Measurements from ENCODE around the gene PKNOX2.

Gene PKNOX2

DNA sequence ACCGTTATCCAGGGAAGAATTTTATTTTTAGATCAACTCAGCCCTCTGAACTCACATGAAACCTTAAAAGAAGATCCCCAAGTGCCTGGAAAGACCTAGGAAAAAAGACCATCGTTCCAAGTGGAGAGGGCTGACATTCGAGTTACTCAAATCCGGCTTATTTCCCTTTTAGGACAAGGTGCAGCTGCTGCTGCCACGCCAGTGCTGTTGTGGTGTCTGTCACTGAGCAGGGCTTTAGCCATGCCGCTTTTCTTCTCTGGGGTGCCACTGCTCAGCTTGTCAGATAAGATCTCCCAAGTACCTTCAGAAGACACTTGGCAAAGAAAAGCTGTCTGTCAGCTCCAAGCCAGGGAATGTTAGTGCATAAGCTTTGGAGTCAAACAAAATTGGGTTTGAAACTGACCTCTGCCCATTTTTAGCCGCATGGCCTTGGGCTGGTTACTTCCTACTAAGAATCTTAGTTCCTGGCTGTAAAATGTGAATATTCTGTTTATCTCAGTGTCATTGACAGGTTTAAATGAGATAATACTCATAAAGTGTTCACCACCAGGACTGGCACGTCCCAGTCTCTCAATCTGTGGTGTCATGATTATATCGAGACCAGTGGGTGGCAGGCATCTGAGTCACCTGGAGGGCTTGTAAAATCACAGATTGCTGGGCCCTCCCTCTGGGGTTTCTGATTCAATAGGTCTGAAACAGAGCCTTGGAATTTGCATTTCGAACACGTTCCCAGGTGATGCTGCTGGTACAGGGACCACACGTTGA lies 117.5 kb downstream of the PKNOX2 start:
- DNase-seq (ENCODE audit: low spot score) = no peak

DNA sequence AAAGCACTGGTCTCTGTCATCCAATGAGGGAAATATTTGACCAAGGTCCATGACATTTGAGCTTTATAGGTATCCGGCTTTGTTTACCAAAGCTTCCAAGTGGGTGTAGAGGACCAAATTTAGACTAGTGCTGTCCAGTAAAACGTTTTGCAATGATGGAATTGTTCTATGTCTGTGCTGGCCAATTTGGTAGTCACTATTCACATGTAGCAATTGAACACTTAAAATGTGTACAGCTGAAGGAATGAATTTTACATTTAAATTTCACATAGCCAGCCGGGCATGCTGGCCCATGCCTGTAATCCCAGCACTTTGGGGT lies 118.0 kb downstream of the PKNOX2 start:
- DNase-seq (ENCODE audit: low spot score) = no peak

DNA sequence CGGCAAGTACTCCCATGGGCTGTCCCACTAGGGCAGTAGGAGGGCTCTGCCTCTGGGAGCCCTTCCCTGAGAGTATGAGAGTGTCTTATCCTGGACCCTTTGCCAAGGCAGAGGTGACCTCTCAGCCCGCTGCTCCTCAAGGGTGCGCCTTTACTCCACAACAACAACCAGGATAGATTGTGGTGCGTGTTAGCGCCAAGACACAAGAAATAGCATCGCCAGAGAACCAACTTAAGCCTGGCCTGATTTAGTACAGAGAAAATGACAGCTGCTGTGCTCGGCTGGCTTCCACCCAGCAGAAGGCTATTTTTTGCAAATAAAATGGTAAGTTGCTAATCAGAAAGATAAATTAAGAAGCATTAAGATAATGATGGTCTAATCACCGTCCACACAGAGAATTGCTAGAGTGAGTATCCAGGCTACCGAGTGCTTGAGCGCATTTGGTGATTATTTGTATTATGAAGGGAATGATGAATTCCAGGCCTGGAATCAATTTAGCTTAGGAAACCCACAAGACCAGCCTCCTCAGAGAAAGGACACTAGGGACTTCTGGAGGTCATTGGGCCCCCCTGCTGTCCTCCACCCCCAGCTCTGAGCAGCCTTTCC lies 119.8 kb downstream of the PKNOX2 start:
- DNase-seq (ENCODE audit: low spot score) = no peak

DNA sequence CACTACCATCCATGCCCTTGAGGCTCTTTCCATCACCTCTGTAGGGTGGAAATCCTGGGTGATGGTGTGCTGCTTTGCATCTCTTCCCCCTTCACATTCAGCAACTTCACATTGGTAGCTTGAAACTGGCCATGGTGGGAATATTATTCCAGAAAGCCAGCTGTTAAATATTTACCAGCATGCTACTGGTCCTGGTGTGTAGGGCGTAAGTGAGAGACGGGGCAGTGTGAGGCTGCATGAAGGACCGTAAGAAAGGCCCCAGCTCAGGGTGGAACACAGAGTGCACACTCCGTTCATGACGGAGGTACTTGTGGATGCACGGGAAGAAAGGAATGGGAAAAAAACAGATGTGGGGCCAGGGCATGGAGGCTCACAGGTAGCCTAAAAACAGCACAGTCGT lies 121.3 kb downstream of the PKNOX2 start:
- no peak for DNase-seq (ENCODE audit: low spot score)

DNA sequence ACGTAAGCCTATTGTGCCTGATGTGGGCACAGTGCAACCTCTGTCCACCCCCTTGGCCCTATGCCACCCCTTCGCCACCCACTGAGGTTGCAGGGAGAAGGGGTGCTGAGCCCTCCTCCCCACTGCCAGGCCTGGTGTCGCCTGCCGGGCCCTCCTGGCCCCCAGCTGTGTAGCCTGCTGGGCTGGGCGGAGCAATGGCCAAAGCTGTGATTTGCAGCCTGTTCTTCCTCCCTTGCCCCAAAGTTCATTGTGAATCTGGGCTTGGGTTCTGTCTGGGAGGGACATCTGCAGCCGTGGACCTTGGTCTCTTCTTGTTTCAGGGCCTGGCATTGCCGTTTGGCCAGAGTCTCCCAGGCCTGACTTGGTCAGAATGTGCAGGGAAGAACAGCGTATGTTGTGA lies 121.9 kb downstream of the PKNOX2 start:
- no peak for DNase-seq (ENCODE audit: low spot score)

DNA sequence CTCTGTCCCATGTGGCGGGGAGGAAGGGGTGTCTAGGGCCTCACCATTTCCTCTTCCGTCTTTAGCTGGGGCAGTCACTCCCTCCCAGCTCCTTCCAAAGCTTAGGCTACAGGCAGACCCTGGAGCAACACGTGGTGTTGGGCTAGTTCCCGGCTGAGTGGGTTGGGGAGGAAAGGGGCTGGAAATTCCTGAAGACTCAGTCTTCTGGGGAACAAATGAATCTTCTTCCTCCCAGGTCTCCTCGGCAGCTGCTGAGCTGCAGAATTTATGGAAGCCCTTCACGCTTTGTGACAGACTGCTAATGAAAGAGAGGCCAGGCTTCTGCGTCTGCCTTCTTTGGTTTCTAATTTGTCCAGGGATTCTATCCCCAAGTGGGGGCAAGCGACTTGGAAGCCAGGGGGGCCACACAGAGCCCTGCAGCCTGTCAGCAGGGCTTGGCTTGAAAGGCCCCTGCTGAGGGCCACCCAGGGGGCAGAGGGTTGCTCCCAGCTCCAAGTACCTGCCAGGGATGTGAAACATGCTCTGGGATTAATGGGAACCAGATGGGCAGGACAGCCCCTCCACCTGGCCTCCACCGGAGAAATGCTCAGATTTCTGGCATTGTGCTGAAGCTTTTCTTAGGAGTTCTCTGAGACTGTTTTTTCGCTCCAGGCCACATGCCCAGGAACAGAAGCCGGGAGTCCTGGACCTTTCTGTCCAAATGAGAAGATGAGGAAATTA lies 123.1 kb downstream of the PKNOX2 start:
- DNase-seq (ENCODE audit: low spot score) = no peak

DNA sequence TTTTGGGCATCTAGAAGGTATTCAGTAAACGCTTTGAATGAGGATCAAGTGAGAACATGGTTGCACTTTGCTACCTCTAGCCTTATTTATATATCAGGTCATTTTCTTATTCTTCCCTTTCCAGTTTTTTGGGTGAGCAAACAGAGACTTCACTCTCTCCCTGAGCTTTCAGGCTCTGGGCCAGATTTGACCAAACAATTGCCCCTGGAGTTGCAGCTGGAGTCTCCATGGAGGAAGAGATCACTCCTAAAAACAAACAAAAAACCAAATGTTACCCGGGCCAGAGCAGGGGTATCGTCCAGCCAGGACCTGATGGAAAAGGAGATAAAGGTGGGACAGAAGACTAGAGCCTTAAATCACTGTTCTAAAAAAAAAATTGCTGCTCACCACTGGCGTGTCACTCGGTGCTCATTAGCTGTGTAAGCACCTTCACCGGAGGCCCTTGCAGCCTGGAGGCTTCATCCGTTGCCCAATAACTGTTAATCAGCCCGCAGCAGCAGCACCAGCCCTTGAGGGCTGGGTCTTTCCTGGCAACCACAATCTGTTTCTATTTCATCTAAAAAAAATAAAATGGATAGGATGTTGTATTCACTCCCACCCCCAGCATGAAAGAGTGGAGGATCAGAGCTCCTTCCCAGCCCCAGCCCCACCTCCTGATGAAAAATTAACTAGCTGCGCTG lies 125.0 kb downstream of the PKNOX2 start:
- no peak for DNase-seq (ENCODE audit: low spot score)

DNA sequence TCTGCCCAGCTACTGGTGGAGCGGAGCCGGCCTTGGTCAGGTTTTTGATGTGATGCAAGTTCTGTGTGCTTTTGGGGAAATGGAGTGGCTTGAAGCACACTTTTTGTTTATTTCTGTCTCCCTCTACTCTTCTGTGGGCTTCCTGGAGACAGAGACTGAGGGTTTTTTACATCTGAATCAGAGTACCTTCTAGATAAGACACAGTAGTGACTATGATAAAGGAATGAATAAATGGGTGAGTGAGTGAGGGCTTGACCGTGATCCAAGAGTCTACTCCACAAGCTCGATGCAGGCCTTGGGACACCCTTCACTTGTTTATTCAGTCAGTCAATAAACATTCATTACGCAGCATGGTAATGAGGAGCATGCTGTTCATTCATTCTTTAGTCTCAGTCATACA lies 125.7 kb downstream of the PKNOX2 start:
- DNase-seq (ENCODE audit: low spot score) = no peak

DNA sequence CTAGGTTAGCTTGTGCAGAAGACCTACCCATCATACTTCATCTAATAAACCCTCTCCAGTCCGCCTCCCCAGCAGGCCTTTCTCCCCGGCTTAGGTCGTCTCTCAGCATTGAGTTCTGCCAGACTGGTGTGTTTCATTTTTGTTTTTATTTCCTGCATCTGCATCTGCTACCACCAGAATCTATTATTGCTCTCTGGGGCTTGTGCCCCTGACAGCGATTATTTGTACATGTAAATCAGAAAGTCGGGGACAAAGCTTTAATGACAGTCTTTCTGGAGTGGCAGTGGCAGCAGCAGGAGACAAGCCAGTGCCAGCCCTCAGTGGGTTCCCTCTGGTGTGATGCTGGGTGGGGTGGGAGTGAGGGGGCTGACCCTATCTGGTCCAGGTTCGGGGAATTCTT lies 127.5 kb downstream of the PKNOX2 start:
- no peak for DNase-seq (ENCODE audit: low spot score)

DNA sequence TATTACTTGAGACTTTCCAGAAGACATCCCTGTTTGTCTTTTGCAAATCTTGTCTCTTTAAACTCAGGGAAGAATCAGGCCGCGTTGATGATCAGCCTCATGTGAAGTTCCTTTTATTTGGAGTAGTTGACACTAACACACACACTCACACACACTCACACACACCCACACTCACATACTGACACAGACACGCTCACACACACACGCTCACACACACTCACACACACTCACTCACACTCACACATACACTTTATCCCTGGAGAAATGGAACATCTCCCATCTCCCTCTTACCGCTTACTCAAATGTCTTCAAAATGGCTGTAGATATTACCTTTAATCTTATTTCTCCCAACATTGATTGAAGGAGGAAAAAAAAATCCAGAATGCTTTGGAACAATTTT lies 129.0 kb downstream of the PKNOX2 start:
- DNase-seq (ENCODE audit: low spot score) = no peak

DNA sequence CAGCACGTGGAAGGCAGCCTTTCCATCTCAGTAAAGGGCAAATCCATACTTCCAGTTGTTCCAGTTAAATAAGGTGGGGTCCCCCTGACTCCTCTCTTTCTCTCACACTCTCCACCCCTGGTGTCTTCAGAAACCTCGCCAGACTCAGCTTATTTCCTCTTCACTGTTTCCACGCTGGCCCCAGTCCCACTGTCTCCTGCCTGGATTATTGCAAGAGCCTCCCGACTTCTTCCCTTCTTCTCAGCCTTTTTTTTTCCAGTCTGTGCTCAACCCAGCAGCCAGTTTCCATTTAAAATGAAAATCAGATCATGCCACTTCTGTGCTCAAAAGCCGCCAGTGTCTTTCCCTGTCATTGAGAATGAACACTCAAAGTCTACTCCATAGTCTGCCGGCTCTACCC lies 131.4 kb downstream of the PKNOX2 start:
- no peak for DNase-seq (ENCODE audit: low spot score)

DNA sequence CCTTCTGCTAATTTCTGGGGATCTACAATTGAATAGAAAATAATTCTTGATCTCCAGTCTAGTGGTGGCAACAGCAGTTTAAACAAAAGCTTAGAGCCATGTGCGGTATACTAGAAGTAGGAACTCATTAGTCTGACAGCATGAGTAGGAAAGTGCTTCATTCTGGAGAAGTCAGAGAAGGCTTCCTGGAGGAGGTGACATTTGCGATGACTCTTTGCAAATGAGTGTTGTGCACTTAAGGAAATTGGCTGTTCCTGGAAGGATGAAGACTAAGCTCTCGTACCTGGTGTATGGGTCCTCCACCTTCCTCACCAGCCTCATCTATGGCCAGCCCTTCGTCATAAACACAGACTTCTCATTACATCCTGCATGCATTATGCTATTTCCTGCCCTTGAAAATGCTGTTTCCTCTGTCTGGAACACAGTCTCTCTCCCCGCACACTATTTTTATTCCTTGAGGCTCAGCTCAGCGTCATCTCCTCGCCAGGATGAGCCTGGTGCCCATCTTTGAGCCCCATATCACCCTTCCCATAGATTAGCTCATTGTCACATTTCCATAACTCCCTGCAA lies 132.9 kb downstream of the PKNOX2 start:
- DNase-seq (ENCODE audit: low spot score) = no peak

DNA sequence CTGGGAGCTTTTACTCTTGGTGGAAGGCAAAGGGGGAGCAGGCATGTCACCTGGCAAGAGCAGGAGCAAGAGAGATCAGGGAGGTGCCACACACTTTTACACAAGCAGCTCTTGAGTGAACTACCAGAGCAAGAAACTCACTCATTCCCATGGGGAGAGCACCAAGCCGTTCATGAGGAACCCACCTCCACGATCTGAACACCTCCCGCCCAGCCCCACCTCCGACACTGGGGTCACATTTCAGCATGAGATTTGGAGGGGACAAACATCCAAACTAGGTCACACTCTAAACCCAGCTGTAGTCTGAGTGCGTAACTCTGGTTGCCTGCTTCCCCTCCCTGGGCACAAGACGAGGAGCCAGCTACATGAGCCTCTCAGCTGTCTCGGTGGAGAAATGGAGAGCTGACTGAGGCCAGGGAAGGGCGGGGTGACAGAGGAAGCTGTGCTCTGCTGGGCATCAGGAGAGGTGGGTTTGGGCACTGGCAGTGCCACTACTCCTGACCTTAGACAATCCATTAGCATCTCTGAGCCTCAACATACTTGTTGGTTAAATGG lies 134.6 kb downstream of the PKNOX2 start:
- DNase-seq (ENCODE audit: low spot score) = no peak

DNA sequence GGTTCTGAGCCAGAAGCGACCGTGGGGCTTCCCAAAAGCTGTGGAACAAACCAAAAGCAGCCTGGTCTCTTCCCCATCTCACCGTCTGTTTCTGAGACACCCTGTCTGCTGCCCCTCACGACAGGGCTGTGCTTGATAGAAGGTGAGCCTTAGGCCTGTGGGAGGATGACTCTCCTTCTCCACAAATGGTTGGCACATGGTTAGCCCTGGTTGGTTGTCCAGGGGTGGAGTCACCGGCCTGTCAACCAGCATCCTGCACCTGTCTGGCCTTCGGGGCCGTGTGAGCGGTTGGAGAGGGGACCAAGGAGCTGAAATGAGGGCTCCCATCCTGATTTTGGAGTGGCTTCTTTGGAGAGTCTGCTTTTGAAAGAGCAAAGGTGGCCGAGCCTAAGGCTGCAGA lies 135.3 kb downstream of the PKNOX2 start:
- no peak for DNase-seq (ENCODE audit: low spot score)

DNA sequence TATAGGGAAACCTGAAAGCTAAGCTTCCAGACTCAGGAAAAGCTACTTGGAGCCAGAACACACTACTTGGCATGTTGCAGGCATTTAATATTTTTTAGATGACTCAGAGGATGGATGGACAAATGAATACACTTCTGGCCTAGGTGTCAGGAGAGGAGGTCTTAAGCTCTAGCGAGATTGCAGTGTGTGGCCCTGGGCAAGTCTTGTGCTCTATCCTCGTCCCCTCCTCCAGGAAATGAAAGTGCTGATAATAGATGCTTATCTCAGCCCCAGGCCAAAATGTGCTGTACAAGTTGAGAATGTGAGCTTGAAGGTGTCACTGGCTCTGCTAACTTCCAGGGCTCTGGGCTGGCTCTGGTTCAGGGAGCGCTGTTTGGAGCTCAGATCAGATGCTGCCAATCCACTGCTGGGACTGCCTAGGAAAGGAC lies 136.3 kb downstream of the PKNOX2 start:
- no peak for DNase-seq (ENCODE audit: low spot score)

DNA sequence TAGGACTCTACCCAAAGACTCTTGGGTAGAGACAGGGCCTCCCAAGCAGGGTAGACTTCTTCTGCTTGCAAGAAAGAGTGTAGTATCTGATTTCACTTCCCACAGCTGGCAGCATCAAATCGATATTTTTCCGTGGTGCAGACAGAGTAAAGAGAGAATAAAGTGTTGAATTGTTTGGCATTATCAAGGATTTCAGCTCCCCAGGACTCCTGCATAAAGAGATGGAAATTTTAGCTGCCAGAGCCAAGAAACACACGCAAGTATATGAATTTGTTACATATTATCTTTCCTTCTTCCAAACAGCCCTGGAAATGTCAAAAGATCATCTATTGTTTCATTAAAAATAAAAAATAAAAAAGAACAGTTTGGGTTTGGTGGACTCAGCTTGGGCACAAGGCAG lies 136.8 kb downstream of the PKNOX2 start:
- DNase-seq (ENCODE audit: low spot score) = no peak

DNA sequence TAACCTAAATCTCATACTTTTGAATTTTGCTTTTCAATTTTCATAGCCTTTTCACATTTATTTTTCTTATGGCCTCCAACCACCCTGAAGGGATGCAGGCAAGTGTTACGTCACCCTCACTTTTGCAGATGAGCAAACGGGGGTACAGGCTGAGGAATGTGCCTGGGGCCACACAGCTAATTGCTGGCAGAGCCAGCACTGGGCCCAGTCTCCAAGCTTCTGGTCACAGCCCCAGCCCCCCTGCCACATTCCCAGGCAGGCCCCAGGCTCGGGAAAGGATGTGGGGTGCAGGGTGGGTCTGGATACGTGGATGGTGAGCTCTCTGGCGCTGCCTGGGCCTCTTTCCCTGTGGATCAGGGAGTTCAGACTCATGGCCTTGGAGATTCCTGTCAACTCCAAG lies 138.6 kb downstream of the PKNOX2 start:
- no peak for DNase-seq (ENCODE audit: low spot score)

DNA sequence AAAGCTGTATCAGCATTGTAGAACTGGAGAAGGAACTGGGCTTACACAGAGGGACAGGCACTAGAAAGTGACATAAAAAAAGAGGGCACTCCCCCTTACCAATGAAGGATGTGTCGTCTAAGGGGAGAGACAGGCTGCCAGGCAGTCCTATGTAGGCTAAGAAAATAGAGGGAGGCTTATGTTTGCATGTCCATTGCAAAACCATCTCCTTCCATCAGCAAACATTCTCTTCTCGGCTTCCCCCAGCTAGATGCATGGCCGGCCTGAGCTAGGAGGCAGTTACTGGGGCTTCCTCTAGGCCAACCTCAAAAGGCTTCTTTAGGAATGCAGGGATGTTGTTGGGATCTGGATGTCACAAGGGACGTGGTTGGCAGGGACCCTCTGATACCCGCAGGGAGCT lies 139.1 kb downstream of the PKNOX2 start:
- no peak for DNase-seq (ENCODE audit: low spot score)

DNA sequence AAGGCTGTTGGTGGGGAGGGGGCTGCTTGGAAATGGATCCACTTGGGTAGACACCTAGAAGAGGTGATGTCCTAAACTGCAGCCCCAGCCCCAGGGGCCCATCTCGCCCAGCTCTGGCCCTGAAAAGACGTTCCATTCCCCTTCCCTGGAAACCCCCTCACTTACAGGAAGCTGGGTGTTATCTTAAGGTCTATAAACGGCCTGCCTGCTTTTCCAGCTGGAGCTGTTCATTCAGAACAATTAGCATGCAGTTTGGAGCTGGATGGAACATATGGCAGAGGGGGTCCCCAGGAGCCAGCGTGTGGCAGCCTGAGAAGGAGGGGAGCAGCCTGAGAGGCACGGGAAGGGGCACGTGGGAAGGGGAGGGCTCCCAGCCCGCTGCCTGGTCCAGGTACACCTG lies 139.6 kb downstream of the PKNOX2 start:
- DNase-seq (ENCODE audit: low spot score) = no peak

DNA sequence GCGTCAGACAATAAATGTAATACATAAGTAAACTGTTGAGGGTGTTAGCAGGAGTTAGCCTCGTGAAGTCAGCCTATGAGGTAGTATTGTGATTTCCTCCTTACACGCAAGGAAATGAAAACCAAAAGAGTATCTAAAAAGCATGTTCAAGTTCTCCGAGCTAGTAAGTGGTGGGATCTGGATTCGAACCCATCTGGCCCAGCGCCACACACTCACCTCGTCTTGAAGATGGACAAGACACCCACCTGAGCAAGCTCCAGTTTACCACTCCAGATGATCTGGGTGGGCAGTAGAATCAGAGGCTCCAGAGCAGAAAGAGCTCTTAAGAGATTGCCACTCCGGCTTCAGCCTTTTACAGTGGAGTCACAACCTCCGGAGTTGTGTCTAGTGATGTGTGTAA lies 140.3 kb downstream of the PKNOX2 start:
- DNase-seq (ENCODE audit: low spot score) = no peak

DNA sequence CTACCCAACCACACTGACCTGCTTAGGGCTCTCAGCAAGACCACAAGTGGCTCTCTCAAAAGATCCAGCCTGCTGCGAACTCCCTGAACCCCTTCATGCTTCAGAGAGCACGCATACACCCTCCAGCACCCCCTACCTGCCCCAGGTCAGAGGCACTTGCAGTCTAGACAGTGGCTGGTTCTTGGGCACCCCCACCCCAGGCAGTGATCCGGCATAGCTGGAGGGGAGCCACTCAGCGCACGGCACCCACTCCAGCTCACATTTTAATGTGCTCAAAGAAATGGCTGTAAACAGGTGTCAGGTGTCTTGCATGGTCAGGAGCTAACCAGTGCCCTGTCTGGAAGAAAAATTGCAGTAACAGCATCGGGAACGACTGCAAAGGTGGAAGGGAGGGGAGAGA lies 140.8 kb downstream of the PKNOX2 start:
- DNase-seq (ENCODE audit: low spot score) = no peak

DNA sequence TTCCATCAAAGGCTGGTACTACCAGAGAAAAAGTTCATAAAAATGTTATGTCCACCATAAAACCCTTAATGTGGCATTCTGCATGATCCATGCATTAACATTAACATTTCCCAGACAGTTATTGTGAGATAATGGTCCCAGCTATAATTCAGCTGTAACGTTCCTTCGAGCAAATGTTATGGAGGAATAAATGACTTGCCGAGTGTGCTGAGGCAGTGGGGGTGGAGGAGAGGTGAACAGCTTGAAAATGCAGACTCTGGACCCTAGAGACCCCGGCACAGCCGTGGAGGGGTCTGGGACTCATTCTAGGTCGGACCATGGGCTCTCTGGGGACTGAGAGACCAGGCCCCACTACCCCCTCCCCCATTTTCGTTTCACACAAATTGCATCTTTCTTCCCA lies 141.9 kb downstream of the PKNOX2 start:
- DNase-seq (ENCODE audit: low spot score) = no peak
